Heart left ventricle (tissue), 16 donors: ENCODE data around the gene LHX5. TPM values are rescaled to one million over a fixed set of nuclear protein-coding genes. Genes with fewer than 3 reads are reported as not detected.
A peak's percentile ranks its signal among the peaks of the same experiment; 100 is the strongest.

Experiments used
- ATAC-seq, 4 donors: fragments of 200-7000 bp; cut with Tn5 transposase; one replicate each; pipeline ENCODE4 v1.9.1; 2020 to 2022; ENCODE audit warnings: moderate library complexity in 4 of 4, mild to moderate bottlenecking in 3 of 4, moderate number of reproducible peaks in 1 of 4
- DNase-seq, 5 donors: peaks; one replicate each; pipeline ENCODE4 v3.0.0-alpha.2; 2020
- H3K27ac ChIP-seq, 12 donors: fragments of 200-600 bp; sonication (generic) in 4 of 12; one replicate each; pipeline versions ENCODE4 v1.5.0 to v1.8.0; 2016 to 2022; ENCODE audit warnings: mild to moderate bottlenecking in 2 of 12
- H3K27me3 ChIP-seq, 9 donors: fragments of 200-600 bp; sonication (generic) in 2 of 9; one replicate each; pipeline versions ENCODE4 v1.5.1 to v1.8.0; 2016 to 2022; ENCODE audit warnings: mild to moderate bottlenecking in 3 of 9
- H3K36me3 ChIP-seq, 9 donors: fragments of 200-600 bp; sonication (generic) in 2 of 9; one replicate each; pipeline versions ENCODE4 v1.5.0 to v1.8.0; 2018 to 2022; ENCODE audit warnings: mild to moderate bottlenecking in 2 of 9
- H3K4me1 ChIP-seq, 12 donors: fragments of 200-600 bp; sonication (generic) in 4 of 12; one replicate each; pipeline versions ENCODE4 v1.5.0 to v1.8.0; 2016 to 2022; ENCODE audit warnings: mild to moderate bottlenecking in 3 of 12
- H3K4me3 ChIP-seq, 12 donors: fragments of 200-600 bp; sonication (generic) in 4 of 12; one replicate each; pipeline versions ENCODE4 v1.5.0 to v1.8.0; 2017 to 2022; ENCODE audit warnings: mild to moderate bottlenecking in 9 of 12, moderate library complexity in 4 of 12
- H3K9me3 ChIP-seq, 12 donors: fragments of 200-600 bp; sonication (generic) in 4 of 12; one replicate each; pipeline versions ENCODE4 v1.5.0 to v1.8.0; 2016 to 2022; ENCODE audit warnings: mild to moderate bottlenecking in 1 of 12
- CTCF ChIP-seq, 12 donors: fragments of 200-600 bp; sonication (generic) in 4 of 12; IDR thresholded peaks; one replicate each; pipeline versions ENCODE4 v1.5.0 to v1.8.0; 2018 to 2022; ENCODE audit warnings: antibody characterized with exemption in 12 of 12, mild to moderate bottlenecking in 5 of 12
- POLR2A ChIP-seq, 2 donors: fragments of 450-650 bp; IDR thresholded peaks; one replicate each; pipeline ENCODE4 v1.6.1; 2017; ENCODE audit warnings: antibody characterized with exemption in 2 of 2, mild to moderate bottlenecking in 2 of 2, moderate library complexity in 2 of 2
- WGBS, 4 donors: extraction: QIAGEN DNeasy Blood & Tissue Kit in 2 of 4; methylation state at CpG; one replicate each; pipeline versions ENCODE4 v1.1.5 to v1.1.7; 2013 to 2018; 5-methylcytosine and 5-hydroxymethylcytosine counted together
- intact Hi-C, 10 donors: fragments of 100-400 bp; cut with DNase I; formaldehyde crosslinking; loops; one replicate each; pipeline versions ENCODE4 v1.11.1 to v1.14.2; 2022
- polyA plus RNA-seq, 2 donors: library from polyadenylated mRNA; stranded (reverse); fragments of 200-250 nt; gene quantifications; one replicate each; pipeline ENCODE4 v1.2.3, GENCODE V29; 2013
- total RNA-seq, 9 donors: library from RNA; depleted of rRNA in 2 of 9; stranded (reverse); fragments of >200 nt in 2 of 9; fragmentation: NEBNext Ultra II Directional in 3 of 9; extraction: Animal tissue kit (Norgen Biotek cat#: 25700) in 3 of 9; gene quantifications; one replicate each; pipeline versions ENCODE4 v1.1.0 to v1.2.4, GENCODE V29; 2016 to 2023
- donor health status: ischemic (EF 13 %, LVEDD 7.1; RV severe dilation, severe dysfunction).
- donor health status: healthy with polysubstance abuse.
- donor health status: DM: no; HTN: yes; CAD: no.
- donor health status: DM: no; HTN: no; CAD: no.
- donor health status: ischemic (EF 25% LVEDD 6.9; RV normal size, moderate dysfunction).
- donor health status: ischemic (EF 25% LVEDD 5.7; RV mildly dilated, moderate dysfunction).
- donor health status: healthy.
- donor health status: DM: yes; HTN: yes; CAD: no.
- donor health status: ischemic (EF 35%, LVEDD 5.7; RV mildly dilated, moderate dysfunction).
- donor health status: nonischemic (EF 11% LVEDD 7.7; RV severe dilation, severe dysfunction).
- donor health status: DM: yes; HTN: yes; CAD: no.
- donor health status: PGD.
- donor health status: ischemic (EF 29% LVEDD 5.4; RV normal size, mild dysfunction).
- donor health status: nonischemic (EF 23%, LVEDD 6.1; RV moderate dilation, normal function).

LHX5 gene
- total and polyA plus RNA-seq, 11 donors, result not detected

GRCh38 chr12:113480336-113480971 is 8.8 kb upstream of the LHX5 start:
- H3K27me3 ChIP-seq, result peaks cover 42 to 96% (median 73%) of the 10 kb centered on the region in 9 donors
- intact Hi-C loops, result no loop called here
- 10 to 21% (median 16%) methylated on average over 9 of the region's 9 CpGs for WGBS, 4 donors
- H3K4me1 ChIP-seq, result peaks cover 0 to 16% (median under 1%) of the 10 kb centered on the region in 12 donors
- H3K27ac ChIP-seq, result no peak overlapping the region
- TF ChIP-seq POLR2A (IDR thresholded peaks at IDR 0.05) (no peak), CTCF (IDR thresholded peaks at IDR 0.05) (no peak)
- H3K9me3 ChIP-seq, result no peaks in the 10 kb centered on the region
- H3K36me3 ChIP-seq, result no peaks in the 10 kb centered on the region
- H3K4me3 ChIP-seq, result no peak overlapping the region
- ATAC-seq (no peak), DNase-seq (no peak)

GRCh38 chr12:113479590-113480335 is 8.1 kb upstream of the LHX5 start:
- Histone ChIP-seq H3K36me3 (no peaks in the 10 kb centered on the region), H3K9me3 (no peaks in the 10 kb centered on the region), H3K27me3 (peaks cover 48 to 97% (median 80%) of the 10 kb centered on the region in 9 donors), H3K27ac (no peak overlapping the region), H3K4me3 (no peak overlapping the region), H3K4me1 (peaks cover 0 to 16% (median under 1%) of the 10 kb centered on the region in 12 donors)
- DNase-seq (peak in 2 of 5 donors; percentile 33 to 40), ATAC-seq (peak in 3 of 4 donors; percentile 39 to 58 (median 52))
- TF ChIP-seq CTCF (IDR thresholded peaks at IDR 0.05) (no peak), POLR2A (IDR thresholded peaks at IDR 0.05) (no peak)
- WGBS, 4 donors, result 2 to 5% (median 4%) methylated on average over 57 to 61 of the region's 61 CpGs
- intact Hi-C loops, result no loop called here

- no peak for ATAC-seq
- H3K9me3 ChIP-seq, result no peaks in the 10 kb centered on the region
- no peak overlapping the region for H3K4me3 ChIP-seq
- H3K27ac ChIP-seq, result no peak overlapping the region
- intact Hi-C loops, result no loop called here
- H3K4me1 ChIP-seq, result peaks cover 0 to 16% (median under 1%) of the 10 kb centered on the region in 12 donors
- TF ChIP-seq CTCF (IDR thresholded peaks at IDR 0.05) (no peak), POLR2A (IDR thresholded peaks at IDR 0.05) (no peak)
- 2 to 4% (median 3%) methylated on average over 11 of the region's 11 CpGs for WGBS, 4 donors
- H3K27me3 ChIP-seq, result peaks cover 54 to 97% (median 85%) of the 10 kb centered on the region in 9 donors
- no peaks in the 10 kb centered on the region for H3K36me3 ChIP-seq
- DNase-seq, result no peak
Observed at GRCh38 chr12:113479216-113479589, 7.5 kb upstream of the LHX5 start.

GRCh38 chr12:113478351-113479011 is 6.8 kb upstream of the LHX5 start:
- WGBS, 4 donors, result 1 to 2% (median 2%) methylated on average over 27 to 41 of the region's 41 CpGs
- Histone ChIP-seq H3K36me3 (no peaks in the 10 kb centered on the region), H3K27me3 (peaks cover 57 to 97% (median 92%) of the 10 kb centered on the region in 9 donors), H3K4me3 (no peak overlapping the region), H3K4me1 (peaks cover 0 to 16% (median under 1%) of the 10 kb centered on the region in 12 donors), H3K9me3 (no peaks in the 10 kb centered on the region), H3K27ac (no peak overlapping the region)
- ATAC-seq (no peak), DNase-seq (no peak)
- intact Hi-C loops, result no loop called here
- TF ChIP-seq POLR2A (IDR thresholded peaks at IDR 0.05), result no peak
- TF ChIP-seq CTCF (IDR thresholded peaks at IDR 0.05), result no peak
